ENCODE measurements around the gene MRPL40.

The MRPL40 gene

GRCh38 chr22:19432133-19432851, at the start of gene MRPL40:
TSS of gene MRPL40 (plus strand) at chr22:19432545. CDS start at chr22:19432555, 10 bp downstream.
- DNase-seq = peak; percentile 96

GRCh38 chr22:19383292-19383691, 49.1 kb upstream of the MRPL40 start:
- no peak for DNase-seq

GRCh38 chr22:19385221-19385906, 47.0 kb upstream of the MRPL40 start:
- DNase-seq = no peak

- no peak for DNase-seq
These were observed 46.1 kb upstream of the MRPL40 start for GRCh38 chr22:19386248-19386647.

GRCh38 chr22:19387038-19387437, 45.3 kb upstream of the MRPL40 start:
- no peak for DNase-seq

- DNase-seq = no peak
These were observed 44.8 kb upstream of the MRPL40 start for GRCh38 chr22:19387575-19387974.

DNA sequence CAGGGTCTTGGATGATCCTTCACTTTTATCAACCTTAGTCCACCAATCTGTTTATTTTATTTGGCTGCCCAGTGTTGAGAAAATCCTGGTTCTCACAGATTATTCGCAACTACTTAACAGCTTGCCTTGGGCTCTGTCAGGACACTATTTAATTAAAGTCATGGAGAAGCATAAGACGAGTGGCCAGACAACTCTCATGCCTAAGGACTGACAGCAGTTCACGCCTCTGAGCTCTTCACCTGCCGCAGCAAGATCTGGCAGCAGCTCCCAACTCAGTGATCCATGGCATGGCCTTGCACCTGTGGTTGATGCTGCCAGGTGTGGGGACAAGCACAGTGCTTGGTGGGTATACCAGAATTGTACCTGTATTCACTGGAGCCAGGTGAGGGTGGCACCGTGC, 38.6 kb upstream of the MRPL40 start:
- DNase-seq = no peak

DNA sequence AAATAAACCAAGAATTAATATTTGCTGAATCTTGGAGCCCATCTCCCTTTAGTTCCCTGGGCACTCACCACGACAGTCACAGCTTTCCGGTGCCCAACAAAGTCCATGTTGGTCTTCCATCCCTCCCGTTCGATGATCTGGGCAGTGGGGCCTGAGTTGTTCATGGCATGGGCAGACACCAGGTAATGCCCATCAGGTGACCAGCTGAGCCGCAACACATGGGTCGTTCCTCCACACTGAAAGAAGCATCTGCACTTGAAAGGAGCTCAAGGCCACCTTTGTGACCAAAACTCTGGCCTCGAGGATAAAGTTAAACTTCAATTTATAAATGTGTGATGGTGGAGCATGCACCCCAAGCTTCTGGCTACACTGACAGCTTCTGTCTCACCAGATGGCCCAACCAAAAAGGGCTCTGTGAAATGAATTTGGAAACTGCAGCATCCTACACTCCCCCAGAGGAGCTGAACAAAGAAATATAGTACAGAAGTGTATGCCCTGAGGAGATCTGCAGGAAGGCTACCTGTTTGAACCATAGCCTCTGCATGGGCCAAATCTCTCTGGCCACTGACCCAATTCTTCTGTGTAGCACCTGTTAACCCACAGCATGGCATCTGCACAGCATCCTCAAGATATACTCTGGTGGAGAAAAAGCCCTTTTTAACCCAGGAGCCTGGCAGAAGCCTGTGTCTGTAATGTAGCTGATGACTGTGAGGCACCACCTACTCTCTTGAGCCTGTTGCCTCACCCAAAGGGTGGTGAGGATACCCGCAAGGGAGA, 37.9 kb upstream of the MRPL40 start:
- no peak for DNase-seq

- DNase-seq = no peak
These were observed 37.1 kb upstream of the MRPL40 start for GRCh38 chr22:19395276-19395675.

DNA sequence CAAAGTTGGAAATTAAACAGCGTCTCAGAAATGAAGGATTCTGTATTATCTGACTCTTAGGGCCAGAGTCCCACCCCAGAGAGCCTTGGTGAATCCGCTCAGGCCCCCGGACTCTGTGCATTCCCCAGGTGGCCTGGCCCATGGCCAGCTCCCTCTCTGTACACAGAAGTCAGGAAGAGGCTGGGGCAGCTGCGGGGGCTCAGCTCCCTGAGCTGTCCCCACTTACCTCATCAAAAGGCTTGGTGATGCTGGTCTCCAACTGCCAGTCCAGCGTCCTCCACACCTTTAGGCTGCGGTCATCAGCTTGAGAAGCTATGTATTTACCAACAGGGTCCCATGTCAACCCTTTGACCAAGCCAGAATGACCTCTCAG, 35.8 kb upstream of the MRPL40 start:
- DNase-seq = no peak

DNA sequence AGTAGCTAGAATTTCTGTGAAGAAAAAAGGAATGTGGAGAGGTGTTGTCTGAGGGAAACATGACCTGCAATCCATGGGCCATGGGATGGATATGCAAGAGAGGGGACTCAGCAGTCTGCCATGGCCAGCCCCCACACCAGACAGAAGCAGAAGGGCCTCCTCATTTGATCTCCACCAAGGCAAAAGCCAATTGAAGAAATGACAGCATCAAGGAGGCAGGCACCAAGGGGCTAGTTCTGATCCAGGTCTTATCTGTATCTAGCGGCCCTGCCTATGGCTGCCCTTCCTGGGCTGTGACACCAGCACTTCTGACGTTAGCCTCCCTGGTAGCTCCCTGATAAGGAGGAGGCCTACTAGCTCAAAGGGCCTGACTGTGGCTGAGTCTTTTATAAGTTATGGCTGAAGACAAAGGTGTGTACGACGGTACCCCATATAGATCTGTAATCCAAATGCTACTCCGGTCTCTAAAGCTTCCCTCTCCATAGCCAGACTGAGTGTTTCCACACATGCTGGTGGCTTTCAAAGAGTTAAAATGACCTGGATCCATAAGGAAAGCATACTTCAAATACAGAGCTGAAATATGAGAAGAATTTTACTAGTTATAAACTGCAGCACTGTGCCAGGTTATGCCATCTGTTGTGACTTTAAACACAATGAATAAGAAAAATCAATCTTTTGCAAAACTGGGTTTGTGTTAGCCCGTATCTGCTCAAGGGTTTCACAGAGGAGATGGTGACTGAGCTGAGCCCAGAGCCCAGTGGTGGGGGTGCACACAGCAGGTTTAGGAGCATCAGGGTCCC, 35.2 kb upstream of the MRPL40 start:
- DNase-seq = no peak

DNA sequence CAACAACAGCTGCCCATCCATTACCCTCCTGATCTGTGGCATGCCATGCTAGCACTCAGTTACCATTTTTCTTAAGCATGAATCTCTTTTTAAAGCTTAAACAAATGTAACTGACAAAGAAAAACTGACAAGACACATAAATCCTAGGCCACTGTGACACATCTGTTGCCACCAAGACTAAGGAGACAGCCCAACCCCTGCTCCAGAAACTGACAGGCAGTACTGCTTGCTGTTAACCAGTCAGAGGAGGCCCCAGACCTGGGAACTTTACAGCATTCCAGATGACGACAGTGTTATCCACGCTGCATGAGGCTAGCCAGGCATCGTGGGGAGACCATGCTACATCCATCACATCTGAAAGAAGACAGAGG, 34.6 kb upstream of the MRPL40 start:
- DNase-seq = no peak

GRCh38 chr22:19398206-19398605, 34.1 kb upstream of the MRPL40 start:
- no peak for DNase-seq

DNA sequence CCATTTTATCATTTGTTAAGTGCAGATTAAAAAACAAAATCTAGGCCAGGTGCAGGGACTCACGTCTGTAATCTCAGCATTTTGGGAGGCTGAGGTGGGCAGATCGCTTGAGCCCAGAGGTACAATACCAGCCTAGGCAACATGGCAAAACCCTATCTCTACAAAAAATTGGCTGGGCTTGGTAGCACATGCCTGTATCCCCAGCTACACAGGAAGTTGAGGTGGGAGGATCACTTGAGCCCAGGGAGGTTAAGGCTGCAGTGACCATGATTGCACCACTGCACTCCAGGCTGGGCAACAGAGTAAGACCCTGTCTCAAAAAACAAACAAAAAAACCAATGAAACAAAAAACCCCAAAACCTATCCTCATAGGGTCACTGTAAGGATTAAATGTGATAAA, 33.7 kb upstream of the MRPL40 start:
- DNase-seq = no peak

DNA sequence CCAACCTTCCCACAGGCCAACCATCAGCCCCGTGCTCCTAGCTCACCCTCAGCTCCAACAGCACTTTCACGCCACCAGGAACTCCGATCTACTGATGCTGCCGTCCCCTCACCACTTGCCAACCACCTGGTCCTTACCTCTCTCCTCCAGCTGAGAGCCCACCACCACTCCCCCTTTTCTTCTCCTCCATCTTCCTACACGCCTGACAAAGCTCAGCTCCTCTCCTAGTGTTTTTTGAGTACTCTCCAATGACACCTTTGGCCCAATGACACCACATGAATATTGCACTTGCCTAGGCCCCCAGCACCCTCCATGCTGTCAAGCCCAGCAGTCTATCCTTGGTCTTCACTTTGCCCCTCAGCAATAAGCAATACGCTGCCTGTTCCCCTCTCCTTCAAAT, 31.5 kb upstream of the MRPL40 start:
- no peak for DNase-seq

DNA sequence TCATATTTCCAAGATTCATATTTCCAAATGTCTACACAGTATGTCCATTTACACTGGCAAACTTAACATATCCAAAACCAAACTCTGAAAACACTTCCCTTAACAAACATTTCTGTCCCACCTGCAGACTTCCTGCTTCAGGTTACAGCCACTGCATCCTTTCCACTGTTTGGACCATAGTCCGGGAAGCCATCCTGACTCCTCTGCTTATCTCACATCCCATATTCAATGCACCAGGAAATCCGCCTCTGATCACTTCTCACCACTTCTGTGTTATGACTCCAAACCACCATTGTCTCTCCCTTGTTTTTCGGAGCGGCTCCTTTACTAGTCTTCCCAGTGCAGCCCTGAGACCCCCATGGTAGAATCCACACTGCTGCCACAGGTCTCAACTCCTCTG, 30.9 kb upstream of the MRPL40 start:
- DNase-seq = no peak

GRCh38 chr22:19402642-19403191, 29.6 kb upstream of the MRPL40 start:
- no peak for DNase-seq

GRCh38 chr22:19404676-19405075, 27.7 kb upstream of the MRPL40 start:
- DNase-seq = no peak

DNA sequence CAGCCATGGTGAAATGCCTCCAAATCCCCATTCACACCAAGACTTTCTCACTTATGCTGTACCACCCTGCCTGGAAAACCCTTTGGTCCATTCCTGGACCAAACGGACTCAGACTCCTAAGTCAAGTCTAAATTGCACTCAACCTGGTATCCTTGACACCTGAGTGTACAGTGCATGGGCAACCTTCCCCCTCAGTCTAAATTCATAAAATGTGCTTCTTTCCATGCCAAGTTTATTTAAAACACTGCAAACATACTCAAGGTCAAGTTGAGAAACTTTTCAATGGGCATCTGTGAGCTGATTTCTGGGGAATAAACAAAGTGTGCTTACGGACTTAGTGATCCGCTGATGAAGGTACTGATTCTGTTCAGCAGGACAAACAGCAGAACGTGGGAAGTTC, 27.2 kb upstream of the MRPL40 start:
- no peak for DNase-seq

GRCh38 chr22:19405652-19406051, 26.7 kb upstream of the MRPL40 start:
- no peak for DNase-seq

DNA sequence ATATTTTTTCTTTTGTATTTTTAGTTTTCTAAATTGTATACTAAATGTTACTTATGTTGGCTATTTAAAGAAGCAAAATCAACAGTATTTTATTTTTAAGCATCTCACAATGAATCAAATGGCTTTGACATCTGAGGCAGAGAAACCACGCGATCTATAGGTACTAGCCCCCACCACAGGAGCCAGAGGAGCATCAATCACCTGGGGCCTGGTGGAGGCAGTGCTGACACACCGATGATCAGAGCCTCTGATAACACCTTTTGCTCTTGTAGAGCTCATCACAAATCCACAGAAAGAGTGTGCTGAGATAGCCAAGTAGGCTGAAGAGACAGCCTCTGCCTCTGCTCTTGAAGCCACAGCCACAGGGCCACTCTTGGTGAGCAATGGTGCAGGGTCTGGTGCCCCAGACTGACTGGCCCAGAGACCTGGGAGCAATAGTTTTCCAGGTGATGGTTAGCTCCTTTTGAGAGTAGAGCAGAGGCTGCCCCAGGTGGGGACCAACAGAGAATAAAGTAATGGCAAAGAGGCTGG, 26.0 kb upstream of the MRPL40 start:
- DNase-seq = no peak

DNA sequence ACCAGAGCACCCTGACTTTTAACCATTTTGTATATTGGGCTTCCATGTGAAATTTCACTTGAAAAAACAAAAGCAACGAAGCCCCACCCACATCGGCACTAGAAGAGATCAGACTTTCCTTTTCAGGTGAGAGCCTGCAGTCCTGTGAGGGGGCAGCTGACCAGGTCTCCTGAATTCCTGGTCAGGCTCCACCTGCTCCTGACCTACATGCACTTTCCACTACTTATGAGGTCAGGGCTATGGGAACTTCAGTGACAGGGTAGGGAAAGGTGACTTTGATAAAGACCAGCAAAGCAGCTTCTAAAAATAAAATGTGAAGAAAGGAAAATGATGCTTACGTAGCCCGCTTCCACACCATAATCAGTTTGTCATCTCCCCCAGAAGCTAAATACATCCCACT, 25.5 kb upstream of the MRPL40 start:
- no peak for DNase-seq

All from activated effector memory CD4-positive, alpha-beta T cell treated with anti-CD3 and anti-CD28 coated beads, Interleukin-2, amount 50 U/mL, for 16 hours (primary cell).